Activated CD4-positive, CD25-positive, alpha-beta regulatory T cell treated with anti-CD3 and anti-CD28 coated beads, Interleukin-2, amount 50 U/mL, for 16 hours (primary cell): Measurements from ENCODE around the gene PARD3.

Experiments
- DNase-seq: peaks from one replicate; pipeline ENCODE4 v3.0.0-alpha.2; 2020; ENCODE audit warnings: low read depth, low spot score

PARD3 gene

DNA sequence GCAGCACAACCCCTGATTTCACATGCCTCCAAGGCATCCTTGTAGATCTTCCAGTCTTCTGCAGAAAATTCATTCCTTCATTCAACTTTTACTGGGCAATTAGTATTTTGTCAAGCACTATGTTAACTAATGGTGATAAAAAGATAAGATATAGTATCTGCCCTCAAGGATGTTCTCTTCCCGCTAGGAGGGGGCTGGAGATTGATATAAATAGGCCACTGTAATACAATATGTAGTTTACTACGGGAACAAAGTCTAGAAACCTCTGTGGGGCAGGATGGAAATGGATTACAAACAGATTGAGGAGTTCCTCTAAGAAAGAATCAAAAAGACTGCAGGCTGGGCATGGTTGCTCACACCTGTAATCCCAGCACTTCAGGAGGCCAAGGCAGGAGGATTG, 10.3 kb upstream of the PARD3 start:
- no peak for DNase-seq

DNA sequence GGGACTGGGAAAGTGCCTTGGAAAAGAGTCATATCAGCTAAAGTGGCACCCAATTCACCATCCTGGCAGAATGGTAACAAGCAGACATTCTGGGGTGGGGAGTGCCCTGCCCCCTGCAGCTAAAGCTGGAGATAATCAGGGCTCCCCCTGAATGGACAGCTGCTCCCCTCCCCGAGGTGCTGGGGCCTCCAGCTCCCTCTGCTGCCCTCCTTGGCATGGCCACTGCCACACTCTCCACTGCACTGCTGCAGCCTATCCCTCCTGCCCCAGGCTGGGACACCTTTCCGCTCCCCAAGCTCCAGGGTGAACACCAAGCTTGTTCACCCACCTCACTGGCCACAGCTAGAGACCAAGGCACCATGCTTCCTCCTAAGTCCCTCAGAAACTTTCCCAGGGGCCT, 9.8 kb upstream of the PARD3 start:
- DNase-seq = no peak

DNA sequence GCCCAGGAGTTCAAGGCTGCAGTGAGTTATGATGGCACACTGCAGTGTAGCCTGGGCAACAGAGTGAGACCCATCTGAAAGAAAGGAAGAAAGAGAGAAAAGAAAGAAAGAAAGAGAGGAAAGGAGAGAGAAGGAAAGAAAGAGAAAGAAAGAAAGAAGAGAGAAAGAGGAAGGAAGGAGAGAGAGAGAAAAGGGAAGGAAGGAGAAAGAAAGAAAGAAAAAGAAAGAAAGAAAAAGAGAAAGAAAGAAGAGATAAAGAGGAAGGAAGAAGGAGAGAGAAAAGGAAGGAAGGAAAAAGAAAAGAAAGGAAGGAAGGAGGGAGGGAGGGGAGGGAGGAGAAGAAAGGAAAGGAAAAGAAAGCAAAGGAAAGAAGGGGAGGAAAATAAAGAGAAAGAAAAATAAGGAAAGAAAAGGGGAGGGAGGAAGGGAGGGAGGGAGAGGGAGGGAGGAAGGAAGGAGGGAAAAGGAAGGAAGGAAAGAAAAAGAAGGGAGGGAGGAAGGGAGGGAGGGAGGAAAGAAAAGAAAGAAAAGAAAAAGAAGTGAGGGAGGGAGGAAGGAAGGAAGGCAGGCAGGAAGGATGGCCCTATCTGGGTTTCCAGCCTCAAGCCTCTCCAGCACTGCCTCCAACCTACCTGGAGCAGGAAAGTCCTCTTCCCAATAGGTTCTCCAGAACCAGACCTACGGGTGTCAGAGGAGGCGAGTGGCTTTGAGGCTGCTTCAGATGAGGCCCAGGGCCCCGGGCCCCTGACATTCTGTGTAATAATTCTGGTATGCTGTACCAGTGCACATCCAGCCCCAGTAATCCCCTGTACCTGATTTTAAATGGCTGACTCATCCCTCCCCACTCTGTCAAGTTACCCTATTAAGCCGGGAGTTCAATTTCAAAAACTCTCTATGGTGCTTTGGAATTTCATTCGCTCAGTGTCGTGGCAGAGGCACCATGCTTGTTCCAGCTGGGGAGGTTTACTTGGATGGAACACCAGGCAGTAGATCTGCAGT, 6.8 kb upstream of the PARD3 start:
- DNase-seq = no peak

DNA sequence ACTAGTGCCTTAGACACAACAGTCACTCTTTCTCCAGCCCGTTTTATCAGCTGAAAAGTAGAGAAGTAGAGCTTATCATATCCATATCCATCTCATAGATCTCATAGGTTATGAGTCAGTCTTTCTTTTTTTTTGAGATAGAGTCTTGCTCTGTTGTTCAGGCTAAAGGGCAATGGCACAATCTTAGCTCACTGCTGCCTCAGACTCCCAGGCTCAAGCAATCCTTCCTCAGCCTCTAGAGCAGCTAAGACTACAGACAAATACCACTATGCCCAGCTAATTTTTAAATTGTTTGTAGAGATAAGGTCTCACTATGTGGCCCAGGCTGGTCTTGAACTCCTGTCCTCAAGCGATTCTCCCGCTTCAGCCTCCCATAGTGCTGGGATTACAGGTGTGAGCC, 2.5 kb upstream of the PARD3 start:
- DNase-seq = no peak

DNA sequence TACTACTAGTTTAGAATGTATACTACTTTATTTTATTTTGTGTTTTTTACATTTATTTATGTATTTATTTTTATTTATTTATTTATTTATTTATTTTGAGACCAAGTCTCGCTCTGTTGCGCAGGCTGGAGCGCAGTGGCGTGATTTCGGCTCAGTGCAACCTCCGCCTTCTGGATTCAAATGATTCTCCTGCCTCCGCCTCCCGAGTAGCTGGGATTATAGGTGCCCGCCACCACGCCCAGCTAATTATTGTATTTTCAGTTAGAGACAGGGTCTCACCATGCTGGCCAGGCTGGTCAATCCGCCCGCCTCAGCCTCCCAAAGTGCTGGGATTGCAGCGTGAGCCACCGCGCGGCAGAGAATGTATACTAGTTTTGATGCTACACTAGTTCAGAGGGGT, 2.0 kb upstream of the PARD3 start:
- DNase-seq = no peak

DNA sequence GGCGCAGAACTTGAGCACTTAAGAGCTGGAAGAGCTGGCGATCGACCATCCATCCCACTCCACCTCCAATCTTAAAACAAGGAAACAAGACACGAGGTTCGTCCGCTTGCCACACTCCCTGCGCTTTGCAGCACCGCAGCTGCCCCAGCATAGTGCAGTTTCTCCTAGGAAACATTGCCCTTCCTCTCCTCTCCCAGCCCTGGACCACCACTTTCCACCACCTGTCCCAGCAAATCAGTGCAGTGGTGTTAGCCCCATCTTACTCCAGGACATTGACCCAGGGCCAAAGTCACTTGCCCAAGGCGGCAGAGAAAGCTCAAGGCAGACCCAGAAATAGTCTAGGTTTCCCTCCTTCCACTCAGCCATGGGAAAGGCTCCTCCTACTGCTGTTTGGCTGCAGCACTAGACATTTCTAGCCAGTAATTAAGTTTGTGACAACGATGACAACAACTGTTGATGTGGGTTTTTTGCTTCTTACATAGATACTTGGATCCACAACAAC, 1.5 kb upstream of the PARD3 start:
- DNase-seq = no peak

DNA sequence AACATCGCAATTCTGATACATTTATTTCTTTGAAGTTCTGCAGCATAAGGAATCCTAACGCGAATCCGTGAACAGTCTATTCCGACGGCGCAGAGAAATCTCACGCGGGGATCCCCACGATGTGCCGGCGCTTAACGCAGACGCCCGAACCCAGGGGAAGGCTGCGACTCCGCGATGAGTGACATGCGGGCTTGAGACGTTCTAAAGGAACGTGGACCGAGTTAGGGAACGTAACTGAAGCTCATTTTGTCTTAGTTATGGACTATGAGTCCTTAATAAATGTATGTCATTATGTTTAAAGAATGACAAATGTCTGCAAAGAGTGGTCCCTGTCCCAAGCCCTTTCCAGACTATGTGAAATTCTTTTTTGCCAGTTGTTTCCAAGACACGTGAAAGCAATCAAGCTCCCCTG, 995 bp upstream of the PARD3 start:
- no peak for DNase-seq

DNA sequence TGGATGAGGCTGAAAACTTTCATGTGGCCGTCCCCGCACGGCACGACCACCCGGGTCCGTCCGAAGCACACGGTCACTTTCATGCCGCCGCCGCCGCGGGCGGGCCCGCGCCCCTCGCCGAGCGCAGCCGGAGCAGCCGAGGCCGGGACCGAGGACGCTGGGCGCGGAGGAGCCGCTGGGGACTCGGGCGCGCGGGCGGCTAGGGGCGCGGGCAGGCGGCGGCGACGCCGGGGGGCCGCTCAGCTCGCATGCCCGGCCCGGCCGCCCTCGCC, 247 bp downstream of the PARD3 start:
- no peak for DNase-seq

DNA sequence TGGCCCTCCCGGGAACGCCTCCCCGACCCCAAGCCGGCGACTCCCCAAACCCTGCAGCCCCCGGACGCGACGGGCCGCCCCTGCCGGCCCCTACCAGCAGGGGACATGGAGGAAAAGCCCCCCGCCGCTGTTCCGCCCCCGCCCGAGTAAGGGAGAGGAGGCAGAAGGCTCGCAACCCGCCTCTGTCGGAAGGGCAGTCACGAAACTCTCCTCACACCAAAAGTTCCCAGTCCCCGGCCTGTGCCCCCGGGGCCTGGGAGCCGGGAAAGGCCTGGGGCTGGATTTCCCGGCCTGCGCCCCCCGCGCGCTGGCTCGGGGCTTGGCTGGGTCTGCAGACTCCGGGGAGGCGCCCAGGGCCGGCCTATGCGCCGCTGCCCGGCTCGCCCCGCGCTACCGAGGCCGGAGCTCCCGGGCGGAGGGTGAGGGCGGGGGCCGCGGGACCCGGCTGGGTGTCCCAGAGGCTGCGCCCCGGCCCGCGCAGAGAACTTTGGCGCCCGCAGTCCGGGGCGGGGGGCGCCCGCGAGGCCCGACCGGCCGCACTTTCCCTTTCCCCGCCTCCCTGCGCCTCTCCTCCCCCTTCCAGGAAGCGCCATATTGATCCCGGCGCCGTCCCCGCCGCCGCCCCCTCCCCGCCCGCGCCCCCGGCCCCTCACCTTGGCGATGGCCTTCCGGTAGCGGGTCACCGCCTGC, 728 bp downstream of the PARD3 start:
- no peak for DNase-seq

DNA sequence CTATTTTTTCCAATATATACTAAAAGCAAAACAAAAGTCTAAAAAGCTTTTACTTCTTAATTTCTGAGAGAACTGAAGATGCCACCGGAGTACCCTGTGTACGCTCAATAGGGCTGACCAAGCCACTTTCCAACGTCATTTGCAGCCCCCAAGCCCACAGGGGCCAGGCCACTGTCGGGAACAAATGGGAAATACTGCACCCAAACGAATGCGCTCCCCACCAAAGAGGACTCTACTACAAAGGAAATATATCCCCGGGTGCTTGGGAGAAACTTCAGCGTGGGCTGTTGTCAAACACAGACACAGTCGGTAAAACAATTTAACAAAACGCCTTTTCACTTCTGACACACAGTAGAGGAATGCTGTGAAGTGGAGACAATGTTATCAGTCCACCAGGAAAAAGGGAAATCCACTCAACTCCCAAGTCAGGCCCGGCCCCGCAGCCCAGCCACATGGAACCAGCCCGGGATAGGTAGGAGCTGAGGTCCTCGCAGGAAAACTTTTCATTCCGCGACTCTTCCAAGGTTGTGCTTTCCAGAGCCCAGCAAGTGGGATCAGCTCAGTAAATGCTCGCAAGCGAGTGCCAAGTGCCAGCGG, 1.4 kb downstream of the PARD3 start:
- no peak for DNase-seq

DNA sequence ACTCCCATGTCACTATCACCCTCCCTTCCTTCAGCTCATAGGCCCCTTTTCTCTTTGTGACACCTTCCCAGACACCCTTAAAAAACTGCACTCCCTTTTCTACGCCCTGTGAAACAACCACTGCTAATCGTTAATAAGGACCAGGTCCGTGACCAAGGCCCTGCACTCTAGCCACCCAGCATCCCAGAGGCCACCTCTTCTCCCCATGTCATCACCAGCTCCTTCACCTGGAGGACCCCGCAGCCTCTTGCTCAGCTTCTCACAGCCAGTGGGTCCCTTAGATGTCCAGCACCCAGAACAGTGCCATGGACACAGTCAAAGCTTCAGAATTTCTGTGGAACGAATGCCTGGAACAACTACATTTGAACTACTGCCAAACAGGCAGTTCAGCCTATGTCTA, 2.3 kb downstream of the PARD3 start:
- DNase-seq = no peak

DNA sequence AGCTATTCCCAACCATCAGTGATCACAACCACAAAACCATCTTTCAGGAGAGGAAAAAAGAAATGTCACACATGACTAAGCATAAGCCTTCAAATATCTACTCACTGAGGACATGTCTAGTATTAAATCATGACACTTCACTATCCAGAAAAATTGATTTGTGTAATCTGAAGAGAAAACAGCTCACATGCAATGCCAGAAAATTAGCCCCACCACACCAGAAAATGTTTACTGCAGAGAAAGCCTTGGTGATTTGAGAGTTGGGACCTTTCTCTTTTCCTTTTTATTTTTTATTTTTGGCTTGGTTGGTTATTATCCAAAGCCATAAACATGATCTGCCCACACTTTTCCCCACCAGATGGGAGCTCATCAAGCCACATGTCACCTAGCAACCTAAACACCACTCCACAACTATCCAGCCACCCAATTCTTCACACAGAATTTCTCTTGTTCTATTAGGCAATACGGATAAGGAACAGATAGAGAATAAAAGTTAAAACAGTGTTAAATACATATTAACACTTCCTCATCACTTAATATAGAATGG, 3.1 kb downstream of the PARD3 start:
- no peak for DNase-seq

DNA sequence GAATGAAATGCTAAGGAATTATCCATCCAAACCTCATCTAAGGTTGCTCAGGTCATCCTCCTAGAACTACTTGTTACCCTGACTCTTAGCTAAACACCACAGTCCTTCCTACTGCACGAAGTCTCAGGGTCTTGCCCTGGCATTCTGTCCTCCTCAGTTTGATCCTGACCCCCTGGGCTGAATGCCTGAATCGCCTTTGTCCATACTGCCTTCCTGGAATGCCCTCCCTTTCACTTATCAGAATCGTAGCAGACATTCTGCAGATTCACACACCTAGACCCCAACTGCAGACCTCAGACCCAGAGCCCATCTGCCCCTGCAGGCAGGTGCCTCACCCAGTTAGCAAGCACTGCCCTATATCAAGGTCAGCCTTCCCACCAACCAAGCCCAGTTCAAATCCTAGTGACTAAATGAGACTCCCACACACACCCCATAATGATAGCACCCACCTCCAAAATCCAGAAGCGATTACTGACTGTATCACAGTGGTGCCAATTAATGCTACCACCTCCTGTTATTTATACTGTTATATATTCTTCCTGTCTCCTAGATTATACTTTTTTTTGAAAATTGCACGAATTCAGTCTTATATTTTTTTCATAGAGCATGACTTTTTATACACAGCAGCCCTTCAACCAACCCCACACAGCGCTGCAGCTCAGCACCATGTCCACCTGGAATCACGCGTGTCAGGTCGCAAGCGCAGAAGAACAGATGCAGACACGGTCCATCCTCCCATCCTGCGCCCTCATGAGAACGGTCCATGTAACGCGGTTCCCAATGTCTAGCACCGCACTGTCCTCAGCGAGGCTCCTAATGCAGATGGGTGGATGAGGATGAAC, 3.7 kb downstream of the PARD3 start:
- DNase-seq = no peak

DNA sequence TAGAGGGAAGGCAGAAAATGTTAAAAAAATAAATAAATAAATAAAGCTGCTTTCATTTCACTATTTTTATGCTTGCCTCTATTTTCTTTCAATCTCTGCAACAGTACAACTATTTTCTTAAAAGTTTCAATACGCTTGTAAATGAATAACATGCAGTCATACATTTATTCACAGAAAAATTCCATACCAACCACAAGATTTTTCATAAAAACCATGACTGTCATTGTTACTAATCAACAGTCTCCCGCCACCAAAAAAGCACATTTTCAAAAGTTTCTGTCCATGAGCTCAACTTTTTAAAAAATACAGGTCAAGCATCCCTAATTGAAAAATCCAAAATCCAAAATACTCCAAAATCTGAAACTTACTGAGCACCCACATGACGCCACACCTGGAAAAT, 5.3 kb downstream of the PARD3 start:
- DNase-seq = no peak

DNA sequence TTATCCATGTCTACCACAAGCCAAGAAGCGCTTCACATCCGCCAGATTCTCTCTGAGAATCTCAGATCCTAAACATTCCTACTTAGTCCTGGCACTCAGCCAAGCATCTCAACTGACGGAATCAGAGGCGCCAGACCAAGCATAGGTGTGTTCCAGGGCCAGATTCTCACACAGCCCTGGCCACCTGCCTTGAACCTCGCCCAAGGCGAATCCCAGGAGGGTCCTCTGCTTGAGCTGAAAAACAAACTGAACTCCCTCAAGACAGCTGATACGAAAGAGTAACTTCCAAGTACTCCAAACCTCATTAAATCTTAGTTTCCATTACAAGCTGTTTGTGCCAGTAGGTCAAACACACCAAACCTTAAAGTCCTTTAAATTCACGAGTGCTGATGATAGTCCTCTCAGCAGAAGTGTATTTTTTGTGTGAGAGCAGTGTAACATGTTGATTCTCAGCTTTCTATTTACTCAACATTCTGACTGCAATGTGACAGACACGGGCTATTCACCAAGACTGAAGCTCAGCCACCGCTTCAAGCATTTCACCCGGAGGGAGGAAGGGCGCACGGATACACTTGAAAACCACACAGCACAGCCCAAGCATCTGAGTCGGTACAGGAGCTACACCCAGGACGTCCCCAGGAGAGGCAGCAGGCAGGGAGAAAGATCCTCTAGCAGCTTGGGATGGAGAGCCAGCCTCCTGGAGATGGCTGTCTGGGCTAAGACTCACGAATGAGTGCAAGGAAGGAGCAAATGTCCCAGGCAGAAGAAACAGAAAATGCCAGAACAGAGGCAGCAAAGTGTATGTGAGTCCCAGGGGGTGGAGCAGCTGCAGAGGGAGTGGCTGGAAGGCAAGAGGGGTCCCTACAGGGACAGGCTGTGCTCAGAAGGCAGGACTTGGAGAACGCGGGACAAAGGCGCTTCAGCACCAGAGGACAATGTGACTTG, 6.0 kb downstream of the PARD3 start:
- no peak for DNase-seq

DNA sequence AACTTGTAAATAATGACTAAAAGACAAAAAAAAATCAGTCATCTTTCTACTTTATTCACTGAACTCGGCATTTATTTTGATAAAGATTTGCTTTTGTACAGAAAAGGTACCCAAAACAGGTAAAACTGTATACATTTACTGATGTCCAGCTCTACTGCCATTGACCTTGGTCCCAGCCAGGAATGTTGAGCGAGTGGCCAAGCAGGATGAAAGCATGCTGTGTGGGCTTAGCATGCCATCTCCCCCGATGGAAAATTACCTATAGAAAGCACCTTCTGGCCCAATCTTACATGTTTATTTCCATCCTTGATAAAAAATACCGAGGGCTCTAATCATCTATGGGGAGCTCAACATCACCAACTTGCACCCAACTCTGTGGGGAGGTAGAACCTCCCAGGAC, 6.8 kb downstream of the PARD3 start:
- no peak for DNase-seq

DNA sequence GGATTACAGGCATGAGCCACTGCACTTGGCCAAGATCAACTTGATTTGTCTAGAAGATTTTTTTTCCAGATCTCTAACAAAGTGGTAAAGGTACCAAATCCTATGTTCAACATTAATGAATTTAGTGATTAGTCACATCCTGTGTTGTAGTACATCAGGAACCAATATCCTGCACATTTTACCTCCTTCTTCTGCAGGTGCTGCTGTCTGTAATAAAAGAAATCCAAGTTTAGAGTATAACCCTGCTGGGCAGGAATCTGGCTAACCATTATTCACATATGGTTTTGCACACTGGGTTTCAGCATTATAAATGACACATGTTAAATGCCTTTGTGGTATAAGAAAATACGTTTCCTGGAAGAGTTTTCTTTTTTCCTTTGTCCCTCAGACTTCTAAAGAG, 10.8 kb downstream of the PARD3 start:
- no peak for DNase-seq

DNA sequence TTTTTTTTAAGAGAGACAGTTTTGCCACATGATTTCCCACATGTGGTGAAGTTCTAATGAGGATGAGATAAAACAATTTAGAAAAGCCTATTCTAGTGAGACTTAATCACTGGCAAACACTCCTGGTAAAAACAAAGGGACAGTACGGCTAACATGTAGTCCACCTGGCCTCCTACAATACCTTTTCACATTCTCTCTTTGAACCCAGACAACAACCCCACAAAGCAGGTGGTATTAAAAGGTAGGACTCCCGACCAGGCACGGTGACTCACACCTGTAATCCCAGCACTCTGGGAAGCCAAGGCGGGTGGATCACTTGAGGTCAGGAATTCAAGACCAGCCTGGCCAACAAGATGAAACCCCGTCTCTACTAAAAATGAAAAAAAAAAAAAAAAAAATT, 12.4 kb downstream of the PARD3 start:
- no peak for DNase-seq

DNA sequence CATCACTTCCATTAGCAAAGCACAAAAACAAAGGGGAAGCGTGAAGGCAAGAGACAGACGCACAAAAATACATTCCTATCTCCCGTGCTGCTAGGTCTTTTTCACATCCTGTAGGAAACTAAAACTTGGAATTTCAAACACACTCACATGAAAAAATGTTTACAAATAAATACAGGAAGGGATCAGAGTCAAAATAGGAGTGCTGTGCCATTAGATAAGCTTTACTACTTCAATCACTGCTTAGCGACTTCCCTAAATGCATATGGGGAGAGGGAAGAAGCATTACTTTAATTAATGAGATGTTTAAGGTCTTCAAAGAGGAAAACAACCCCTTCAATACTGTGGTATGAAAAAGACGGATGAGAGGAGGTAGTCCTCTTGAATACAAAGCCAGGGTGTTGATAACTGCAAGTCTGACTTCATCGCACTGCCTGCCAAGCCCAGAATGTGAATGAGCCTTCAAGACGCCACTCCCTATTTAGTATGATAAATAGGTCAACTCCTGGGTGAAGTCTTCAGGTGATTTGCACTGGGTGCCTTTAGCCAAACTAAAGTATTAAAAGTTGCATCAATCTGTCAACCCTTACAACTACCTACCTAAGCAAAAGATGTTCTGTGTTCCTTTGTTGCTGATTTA, 13.9 kb downstream of the PARD3 start:
- DNase-seq = no peak

DNA sequence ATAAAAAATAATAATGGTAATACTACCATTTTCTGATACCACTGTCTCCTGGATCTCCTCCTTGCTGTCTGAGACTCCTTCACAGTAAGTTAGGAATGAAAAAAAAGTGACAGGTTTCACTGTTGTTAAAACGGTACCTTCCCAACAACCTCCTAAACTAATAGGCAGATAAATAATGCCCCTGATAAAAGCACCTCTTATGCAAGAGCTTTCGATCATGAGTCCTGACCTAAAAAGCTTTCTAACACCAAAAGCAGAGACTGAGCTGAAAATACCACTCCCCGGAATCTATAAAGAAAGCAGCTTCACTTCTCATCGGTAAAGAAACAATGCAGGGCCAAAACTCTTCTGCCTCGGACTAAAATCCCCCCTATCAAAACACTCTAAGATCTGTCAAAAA, 14.5 kb downstream of the PARD3 start:
- no peak for DNase-seq
